GM18519 (cell line): ENCODE measurements around the gene EXOC4.

Experiments
- ATAC-seq: cut with Tn5 transposase; IDR thresholded peaks from one replicate; pipeline ENCODE4 v1.9.1; 2021; ENCODE audit warnings: mild to moderate bottlenecking, moderate library complexity; ENCODE audit not compliant: unreplicated experiment, low FRiP score

EXOC4 gene

DNA sequence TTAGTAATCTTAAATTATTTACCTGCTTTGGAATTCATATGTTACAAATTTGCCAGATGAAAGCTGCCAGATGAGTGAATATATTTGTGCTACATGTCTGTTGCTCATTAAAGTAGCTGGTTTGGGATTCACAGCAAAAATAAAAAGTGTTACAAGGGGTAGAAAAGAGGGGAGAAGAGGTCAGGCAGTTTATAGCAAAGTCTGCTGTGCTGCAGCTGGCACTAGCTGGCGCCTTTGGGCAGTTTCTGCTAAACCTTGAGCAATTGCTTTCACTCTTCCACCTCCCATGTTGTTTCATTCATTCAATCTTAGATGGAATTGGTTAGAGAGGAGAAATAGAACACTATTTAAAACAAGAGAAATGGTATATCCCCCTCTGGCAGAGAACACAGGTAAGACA, 470.2 kb downstream of the EXOC4 start:
- ATAC-seq: no peak

GRCh38 chr7:133724148-133724547, 471.3 kb downstream of the EXOC4 start:
- ATAC-seq: no peak

DNA sequence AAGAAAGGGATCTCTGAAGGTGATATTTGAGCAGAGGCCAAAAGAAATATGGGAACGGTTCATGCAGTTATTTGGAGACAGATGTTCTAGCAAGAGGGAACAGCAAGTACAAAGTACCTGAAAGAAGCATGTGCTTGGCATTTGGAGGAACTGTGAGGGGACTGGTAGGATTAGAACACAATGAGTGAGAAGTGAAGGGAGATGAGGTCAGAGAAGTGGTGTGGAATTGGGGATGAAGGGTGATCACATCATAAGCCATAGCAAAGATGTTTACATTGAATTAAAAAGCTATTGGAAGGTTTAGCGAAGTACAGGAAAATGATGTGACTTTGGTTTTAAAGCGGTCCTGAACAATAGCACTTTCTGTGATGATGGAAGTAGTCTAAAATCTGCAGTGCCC, 471.8 kb downstream of the EXOC4 start:
- ATAC-seq: no peak

- ATAC-seq: no peak
Observed at GRCh38 chr7:133727476-133728214, 474.8 kb downstream of the EXOC4 start.

DNA sequence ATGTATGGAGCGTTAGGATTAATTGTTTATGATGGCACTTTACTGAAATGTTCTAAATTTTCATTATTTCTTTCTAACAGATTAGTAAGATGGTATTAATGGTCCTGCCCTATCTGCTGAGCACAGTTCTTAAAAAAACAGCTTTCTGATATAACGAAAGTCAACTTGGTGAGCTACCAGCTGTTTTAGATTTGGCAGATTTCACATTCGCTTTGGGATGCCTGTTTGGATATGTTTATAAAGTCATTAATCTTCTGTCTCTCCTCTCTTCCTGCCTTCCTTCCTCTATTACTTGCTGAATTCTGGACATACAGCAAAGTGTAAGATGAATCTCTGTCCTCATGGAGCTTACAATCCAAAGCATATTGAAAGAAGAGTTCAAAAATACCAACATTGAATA, 477.5 kb downstream of the EXOC4 start:
- ATAC-seq: no peak

- ATAC-seq: no peak
Observed at GRCh38 chr7:133733401-133733800, 480.5 kb downstream of the EXOC4 start.

DNA sequence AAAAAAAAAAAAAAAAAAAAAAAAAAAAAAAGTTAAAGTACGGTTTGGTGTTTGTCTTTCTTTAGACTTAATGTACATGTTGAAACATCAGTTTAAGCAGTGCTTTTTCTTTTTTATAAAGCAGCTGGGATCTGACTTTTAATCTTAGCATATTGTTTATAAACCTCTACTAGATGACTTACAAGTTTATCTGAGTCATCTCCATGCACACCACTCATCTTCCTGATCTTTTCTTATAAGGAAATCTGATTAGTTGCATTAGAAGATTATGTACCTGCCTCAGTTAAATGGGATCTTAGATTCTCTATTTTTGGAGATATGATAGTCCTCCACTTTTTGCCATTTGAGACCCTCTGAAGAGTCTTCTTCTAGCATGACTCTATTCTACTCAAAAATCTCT, 482.3 kb downstream of the EXOC4 start:
- no peak for ATAC-seq

- ATAC-seq: no peak
Observed at GRCh38 chr7:133739817-133740216, 486.9 kb downstream of the EXOC4 start.

- no peak for ATAC-seq
Observed at GRCh38 chr7:133741078-133741477, 488.2 kb downstream of the EXOC4 start.

- ATAC-seq: no peak
Observed at GRCh38 chr7:133741703-133742102, 488.8 kb downstream of the EXOC4 start.

DNA sequence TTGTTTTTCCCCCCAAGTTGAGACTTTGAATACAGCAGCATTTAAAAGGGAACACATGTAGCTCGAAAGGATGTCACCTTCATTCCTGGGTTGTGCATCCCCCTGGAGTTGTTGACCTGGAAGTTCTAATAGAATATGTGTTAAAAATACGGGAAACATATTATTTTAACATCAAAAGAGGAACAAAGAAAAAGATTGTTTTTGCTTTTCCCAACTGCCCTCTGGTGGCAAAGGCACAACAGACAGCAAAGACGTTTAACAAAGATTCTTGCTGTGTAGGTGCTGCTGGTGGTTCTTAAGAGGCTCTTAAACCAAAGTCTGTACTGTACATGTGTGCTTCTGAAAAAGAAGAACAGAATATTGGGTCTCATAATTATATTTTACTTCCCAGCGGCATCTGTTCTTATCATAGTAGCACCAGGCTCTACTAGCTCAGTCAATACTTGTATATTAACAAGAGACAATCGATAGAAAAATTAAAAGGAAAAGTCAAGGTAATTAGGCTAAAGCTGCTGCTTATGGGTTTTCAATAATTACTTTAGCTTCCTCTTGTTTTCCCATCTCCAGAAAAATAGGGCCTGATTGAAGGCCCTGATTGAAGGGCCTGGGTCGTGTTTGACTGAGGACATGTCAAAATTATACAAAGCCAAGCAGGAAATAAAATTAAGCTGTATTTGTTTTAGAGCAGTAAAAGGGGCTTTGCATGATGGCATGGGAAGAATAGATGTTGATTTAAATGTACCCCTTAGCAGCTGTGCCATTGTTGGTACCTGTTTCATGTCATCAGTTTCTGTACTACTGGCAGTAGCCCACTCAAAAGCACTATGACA, 490.0 kb downstream of the EXOC4 start:
- ATAC-seq: no peak

DNA sequence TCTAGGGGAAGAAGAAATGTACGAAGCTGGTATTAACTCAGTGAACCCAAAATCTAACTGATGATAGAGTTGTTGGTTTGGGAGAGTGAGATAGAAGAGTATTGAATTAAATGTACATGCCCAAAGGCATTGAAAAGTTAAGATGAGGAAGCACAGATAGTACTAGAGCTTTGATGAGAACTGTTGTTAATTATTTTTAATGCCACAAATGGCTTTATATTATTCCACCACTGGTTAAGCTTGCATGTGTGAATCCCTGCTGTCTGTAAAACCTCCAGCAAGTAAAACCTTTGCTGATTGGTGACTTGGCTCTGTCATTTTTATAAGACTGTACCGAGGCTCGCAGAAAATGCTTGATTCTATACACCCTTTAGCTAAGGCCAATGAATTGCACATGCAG, 491.6 kb downstream of the EXOC4 start:
- no peak for ATAC-seq

- ATAC-seq: no peak
Observed at GRCh38 chr7:133746305-133746704, 493.4 kb downstream of the EXOC4 start.

GRCh38 chr7:133746847-133747246, 494.0 kb downstream of the EXOC4 start:
- ATAC-seq: no peak

GRCh38 chr7:133748443-133749407, 495.8 kb downstream of the EXOC4 start:
- ATAC-seq: no peak

DNA sequence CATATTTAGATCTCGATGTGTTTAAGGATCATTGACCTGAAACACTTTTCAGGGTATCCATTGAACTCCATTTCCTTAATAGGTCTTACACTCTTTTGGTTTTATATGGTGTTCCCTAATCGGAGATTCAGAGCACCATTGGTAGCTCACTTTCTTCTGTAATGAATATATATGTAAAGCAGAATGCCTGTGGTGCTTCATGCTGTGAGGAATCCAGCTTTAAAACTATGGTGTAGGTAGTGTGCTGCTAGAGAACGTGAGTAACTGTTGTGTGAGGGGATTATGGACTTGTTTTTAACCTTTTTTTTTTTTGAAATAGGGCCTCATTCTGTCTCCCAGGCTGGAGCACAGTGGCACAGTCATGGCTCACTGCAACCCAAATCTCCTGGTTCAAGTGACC, 497.4 kb downstream of the EXOC4 start:
- ATAC-seq: no peak

DNA sequence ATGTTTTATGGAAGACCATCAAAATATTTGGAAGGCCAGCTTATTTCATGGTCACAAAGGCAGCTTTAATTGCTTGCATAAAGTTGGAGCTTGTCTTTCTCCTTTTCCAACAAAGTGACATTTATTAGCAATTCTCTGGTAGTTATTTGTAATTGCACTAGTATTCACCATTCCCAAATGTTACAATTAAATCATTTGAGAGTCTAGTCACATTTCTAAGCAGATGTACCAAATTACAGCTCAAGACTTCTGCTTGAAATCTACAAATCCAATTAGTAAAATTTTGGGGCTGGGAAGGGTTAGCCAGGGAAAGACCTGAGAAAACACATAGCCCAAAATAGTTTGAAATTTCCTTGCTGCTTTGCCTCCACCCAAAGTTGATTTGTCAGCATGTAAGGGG, 498.2 kb downstream of the EXOC4 start:
- ATAC-seq: no peak

DNA sequence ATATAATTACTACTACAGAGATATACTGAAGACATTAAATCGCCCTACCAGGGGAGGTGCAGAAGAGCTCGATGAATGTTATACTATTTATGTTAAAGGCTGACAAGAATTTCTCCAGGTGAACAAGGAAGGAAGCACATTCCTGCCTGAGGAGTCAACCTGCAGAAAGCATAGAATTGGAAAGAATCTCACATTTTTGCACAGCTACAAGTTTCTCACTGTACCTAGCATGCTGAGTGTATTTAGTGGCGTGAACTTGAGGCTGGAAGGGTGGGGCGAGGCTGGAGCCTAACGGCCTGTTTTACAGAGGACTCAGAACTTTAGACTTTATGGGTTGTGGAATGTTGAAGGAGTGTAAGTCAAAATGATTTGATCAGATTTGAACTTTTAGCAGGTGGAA, 500.6 kb downstream of the EXOC4 start:
- ATAC-seq: no peak

DNA sequence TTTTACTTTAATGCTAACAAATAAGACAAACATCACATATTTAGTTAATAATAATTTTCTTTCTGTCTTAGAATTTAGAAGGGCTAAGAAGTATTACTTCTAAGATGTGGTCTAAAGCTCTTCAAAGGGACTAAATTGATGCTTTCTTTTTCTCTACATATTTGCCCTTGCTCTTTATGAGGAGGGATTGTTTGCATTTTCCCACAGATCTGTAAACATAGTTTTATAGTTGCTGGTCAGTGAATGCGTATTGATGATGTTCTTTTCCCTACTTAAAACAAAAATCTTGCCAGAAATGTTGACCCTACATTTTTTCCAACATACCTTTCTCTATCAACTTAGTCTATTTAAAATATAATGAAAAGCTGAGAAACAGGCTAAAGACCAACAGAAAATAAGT, 501.8 kb downstream of the EXOC4 start:
- ATAC-seq: no peak

- ATAC-seq: no peak
Observed at GRCh38 chr7:133755901-133756300, 503.0 kb downstream of the EXOC4 start.

- no peak for ATAC-seq
Observed at GRCh38 chr7:133761443-133761842, 508.6 kb downstream of the EXOC4 start.
